Measurements from ENCODE around the gene MALRD1. TPM values are rescaled to one million over a fixed set of nuclear protein-coding genes. Genes with fewer than 3 reads are reported as not detected.

MALRD1 gene
- total RNA-seq, 2 experiments from 2014 or later: 0.29 to 0.41 TPM

DNA sequence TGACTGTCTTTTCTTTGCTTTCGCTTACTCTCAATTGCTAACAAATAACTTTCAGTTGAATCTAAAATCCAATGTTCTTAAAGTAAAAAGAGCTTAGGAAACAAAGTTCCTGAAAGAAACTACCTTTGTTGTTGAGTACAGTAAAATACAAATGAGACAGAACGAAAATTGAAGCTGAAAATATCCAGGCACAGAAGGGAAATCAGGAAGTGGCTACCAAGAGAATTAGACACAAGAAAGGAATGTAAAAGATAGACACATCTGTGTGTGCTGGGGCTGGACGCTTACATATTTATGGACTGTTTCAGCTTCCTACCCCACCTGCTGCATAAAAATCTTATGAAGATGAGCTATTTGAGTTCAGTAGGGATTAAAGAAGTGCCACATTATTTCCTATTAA, 606.0 kb downstream of the MALRD1 start:
- CTCF ChIA-PET: no interaction called here
- DNase-seq: no peak

DNA sequence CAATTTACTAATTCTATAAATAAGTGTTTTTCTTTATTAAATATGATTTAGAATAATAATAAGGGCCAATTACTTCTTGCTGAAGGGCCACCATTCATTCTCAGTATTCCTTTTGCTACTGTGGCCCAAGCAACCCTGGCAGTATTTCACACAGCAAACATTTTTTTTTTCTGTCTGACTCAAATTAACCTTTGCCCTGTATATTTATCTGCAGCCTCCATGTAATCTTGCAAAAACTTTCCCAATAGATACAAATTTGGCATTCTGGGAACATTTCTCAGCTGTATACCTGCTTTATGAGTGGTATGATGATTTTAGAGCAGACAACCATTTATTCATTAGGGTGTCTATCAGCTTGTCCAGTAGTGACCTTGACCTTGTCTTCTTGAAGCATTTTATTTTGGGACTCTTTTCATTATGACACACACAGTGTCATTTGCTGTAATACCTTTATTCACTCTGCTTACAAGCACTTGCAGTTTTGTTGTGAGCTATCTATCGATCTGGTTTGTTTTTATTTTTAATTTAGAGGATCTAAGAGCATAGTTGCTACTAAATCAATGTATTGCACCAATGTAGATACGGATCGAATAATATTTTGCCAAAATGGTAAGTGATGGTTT, 607.9 kb downstream of the MALRD1 start:
- ChIA-PET CTCF (no interaction called here), POLR2A (no interaction called here)
- no peaks in the 10 kb centered on the region for H3K36me3 Mint-ChIP-seq (ENCODE audit: low read depth)
- DNase-seq: no peak
- H3K9me3 Mint-ChIP-seq: peaks cover 1% of the 10 kb centered on the region
- H3K4me3 Mint-ChIP-seq: no peak overlapping the region
- H3K27me3 Mint-ChIP-seq: no peaks in the 10 kb centered on the region
- no peak overlapping the region for H3K27ac Mint-ChIP-seq
- no peaks in the 10 kb centered on the region for H3K4me1 Mint-ChIP-seq (ENCODE audit: low read depth)
- ATAC-seq: no peak
- intact Hi-C loops (cut with micrococcal nuclease): no loop called here
- no peak for TF ChIP-seq CTCF (IDR thresholded peaks at IDR 0.05)

More for the DNA sequence above, 606.0 kb downstream of the MALRD1 start:
- no peak for ATAC-seq
- Mint-ChIP-seq H3K4me1 (ENCODE audit: low read depth) (no peaks in the 10 kb centered on the region), H3K27ac (no peak overlapping the region), H3K4me3 (no peak overlapping the region), H3K36me3 (ENCODE audit: low read depth) (no peaks in the 10 kb centered on the region), H3K9me3 (peaks cover 1% of the 10 kb centered on the region), H3K27me3 (no peaks in the 10 kb centered on the region)
- no peak for TF ChIP-seq CTCF (IDR thresholded peaks at IDR 0.05)
- intact Hi-C loops (cut with micrococcal nuclease): no loop called here
- POLR2A ChIA-PET: no interaction called here

- peaks cover 3% of the 10 kb centered on the region for H3K9me3 Mint-ChIP-seq
- intact Hi-C loops (cut with micrococcal nuclease): no loop called here
- CTCF ChIA-PET: no interaction called here
- POLR2A ChIA-PET: no interaction called here
- DNase-seq (no peak), ATAC-seq (no peak)
- H3K4me3 Mint-ChIP-seq: no peak overlapping the region
- no peaks in the 10 kb centered on the region for H3K4me1 Mint-ChIP-seq (ENCODE audit: low read depth)
- no peak for TF ChIP-seq CTCF (IDR thresholded peaks at IDR 0.05)
- H3K27me3 Mint-ChIP-seq: no peaks in the 10 kb centered on the region
- no peak overlapping the region for H3K27ac Mint-ChIP-seq
- no peaks in the 10 kb centered on the region for H3K36me3 Mint-ChIP-seq (ENCODE audit: low read depth)
These were observed 609.5 kb downstream of the MALRD1 start for GRCh38 chr10:19658131-19658530.

DNA sequence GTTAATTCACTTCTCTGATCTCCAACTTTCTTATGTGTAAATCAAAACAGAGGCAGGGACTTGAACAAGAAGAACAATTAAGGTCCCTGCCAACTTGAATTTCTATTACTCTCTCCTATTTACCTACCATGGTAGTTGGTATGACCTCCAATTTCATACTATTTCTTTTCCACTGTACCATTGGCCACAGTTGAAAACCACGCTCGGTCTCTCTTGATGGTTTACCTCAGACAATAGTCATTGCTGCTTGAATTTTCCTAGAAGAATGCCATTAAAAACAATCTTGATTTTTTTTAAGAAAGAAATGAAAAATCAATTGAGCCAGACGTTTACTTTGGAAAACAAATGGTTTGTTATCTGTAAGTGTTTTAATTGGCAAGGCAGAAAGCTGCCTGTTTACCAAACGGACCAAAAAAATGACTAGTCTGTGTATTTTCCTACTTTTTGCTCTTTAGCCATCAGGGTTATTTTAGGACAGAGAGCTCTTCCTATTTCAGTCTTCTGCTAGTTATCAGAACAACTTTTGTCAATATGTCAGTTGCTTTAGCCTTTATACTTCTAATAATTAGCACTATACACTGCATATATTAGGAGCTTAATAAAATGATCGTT, 610.1 kb downstream of the MALRD1 start:
- TF ChIP-seq CTCF (IDR thresholded peaks at IDR 0.05): no peak
- no peak for ATAC-seq
- Mint-ChIP-seq H3K36me3 (ENCODE audit: low read depth) (no peaks in the 10 kb centered on the region), H3K4me1 (ENCODE audit: low read depth) (no peaks in the 10 kb centered on the region), H3K27me3 (no peaks in the 10 kb centered on the region), H3K4me3 (no peak overlapping the region), H3K9me3 (peaks cover 5% of the 10 kb centered on the region), H3K27ac (no peak overlapping the region)
- CTCF ChIA-PET: no interaction called here
- intact Hi-C loops (cut with micrococcal nuclease): no loop called here
- POLR2A ChIA-PET: no interaction called here
- DNase-seq: no peak

- Mint-ChIP-seq H3K9me3 (peaks cover 5% of the 10 kb centered on the region), H3K4me1 (ENCODE audit: low read depth) (no peaks in the 10 kb centered on the region), H3K36me3 (ENCODE audit: low read depth) (no peaks in the 10 kb centered on the region), H3K27ac (no peak overlapping the region), H3K27me3 (no peaks in the 10 kb centered on the region), H3K4me3 (no peak overlapping the region)
- intact Hi-C loops (cut with micrococcal nuclease): no loop called here
- POLR2A ChIA-PET: no interaction called here
- no peak for TF ChIP-seq CTCF (IDR thresholded peaks at IDR 0.05)
- ATAC-seq (no peak), DNase-seq (no peak)
- CTCF ChIA-PET: no interaction called here
These were observed 611.5 kb downstream of the MALRD1 start for GRCh38 chr10:19659920-19660655.
